HG03064 (cell line): ENCODE measurements around the gene SERPINA9.
"Not testable (repeated sequence)": the region's sequence is repeated elsewhere in the genome, so short reads cannot be mapped to it uniquely, and the experiment has no call there.

Experiments used
- ATAC-seq: cut with Tn5 transposase; IDR thresholded peaks from one replicate; pipeline ENCODE4 v1.9.1; 2021; ENCODE audit warnings: low read depth; ENCODE audit not compliant: unreplicated experiment

Gene SERPINA9, protein sequence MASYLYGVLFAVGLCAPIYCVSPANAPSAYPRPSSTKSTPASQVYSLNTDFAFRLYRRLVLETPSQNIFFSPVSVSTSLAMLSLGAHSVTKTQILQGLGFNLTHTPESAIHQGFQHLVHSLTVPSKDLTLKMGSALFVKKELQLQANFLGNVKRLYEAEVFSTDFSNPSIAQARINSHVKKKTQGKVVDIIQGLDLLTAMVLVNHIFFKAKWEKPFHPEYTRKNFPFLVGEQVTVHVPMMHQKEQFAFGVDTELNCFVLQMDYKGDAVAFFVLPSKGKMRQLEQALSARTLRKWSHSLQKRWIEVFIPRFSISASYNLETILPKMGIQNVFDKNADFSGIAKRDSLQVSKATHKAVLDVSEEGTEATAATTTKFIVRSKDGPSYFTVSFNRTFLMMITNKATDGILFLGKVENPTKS

DNA sequence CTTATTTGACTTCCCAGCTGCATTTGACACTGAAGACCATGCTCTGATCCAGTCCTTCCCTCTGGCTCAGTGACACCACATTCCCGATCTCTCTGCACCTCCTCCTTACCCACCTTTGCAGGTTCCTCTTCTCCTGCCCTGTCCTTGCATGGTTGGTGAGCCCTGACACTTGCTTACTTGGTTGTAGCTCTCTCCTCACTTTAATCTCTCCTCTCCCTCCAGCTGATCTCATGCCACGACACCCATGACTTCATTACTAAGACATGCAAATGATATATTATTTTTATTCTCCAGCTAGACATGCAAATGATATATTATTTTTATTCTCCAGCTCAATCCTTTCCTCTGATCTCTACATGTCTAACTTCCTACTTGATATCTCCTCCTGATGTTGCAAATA lies at the start of gene SERPINA9:
TSS of gene SERPINA9 (minus strand) at position 175 of the 400 bp plus-strand sequence. CDS start 6,357 bp downstream, outside the sequence.
- no peak for ATAC-seq

DNA sequence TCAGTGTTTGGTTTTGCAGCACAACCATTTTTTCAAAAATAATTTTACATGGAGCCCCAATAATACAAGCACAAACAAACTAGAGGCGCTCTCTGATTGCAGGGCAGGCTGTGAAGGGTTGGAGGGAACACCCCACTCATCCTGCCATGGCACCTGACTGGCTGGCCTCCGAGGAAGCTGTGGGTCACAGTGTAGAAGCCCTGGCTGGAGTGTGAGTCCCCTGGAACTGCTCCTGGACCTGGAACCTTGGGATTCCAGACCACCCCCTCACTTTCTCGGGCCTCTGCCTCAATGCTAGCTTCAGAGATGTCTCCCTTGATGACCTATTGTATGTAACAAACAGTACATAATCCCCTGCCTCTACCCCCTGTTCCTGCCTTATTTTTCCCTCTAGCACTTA lies 48.1 kb upstream of the SERPINA9 start:
- ATAC-seq: no peak

DNA sequence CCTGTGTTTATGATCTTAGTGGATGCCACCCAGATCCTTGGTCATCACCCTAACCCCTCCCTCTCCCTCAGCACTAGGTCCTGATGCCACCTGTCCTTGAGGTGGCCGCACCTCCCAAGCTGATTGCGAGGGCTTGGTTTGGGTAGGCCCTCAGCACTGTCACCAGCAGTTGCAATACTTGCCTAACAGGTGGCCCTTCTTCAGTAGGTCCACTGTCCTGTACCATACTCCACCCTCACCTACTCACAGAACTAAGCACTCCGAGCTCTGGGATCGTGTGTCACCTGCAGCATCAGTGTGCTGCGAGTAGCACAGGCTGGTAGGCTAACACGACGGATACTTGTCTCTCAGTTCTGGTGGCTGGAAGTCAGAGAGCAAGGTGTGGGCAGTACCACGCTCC lies 47.3 kb upstream of the SERPINA9 start:
- ATAC-seq: no peak

DNA sequence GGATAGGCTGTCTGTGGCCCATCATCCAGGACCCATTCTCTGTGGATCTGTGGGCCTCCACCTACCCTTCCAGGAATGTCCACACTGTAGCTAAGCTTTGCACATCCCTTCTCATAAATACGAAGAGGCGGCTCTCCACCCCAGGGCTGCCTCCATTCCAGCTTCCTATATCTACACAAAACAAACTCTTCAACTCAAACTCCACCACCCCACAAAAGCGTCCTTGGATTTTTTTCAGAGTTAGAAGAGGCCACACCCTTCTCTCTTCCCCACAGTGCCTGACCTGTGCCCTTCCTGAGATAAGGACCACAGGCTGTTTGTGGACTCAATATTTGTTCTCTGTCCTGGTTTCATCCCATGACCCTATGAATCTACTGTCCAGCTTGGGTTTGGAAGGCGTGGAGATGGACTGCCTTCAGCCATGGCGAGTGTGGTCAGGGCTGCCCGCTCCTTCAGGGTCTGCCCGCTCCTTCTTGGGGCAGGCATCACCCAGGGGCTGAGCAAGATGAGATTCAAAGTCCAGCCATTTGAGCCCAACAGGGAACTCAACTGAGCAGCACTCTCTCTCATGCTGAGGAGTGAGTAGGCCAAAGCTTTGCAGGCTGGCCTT lies 46.2 kb upstream of the SERPINA9 start:
- no peak for ATAC-seq

DNA sequence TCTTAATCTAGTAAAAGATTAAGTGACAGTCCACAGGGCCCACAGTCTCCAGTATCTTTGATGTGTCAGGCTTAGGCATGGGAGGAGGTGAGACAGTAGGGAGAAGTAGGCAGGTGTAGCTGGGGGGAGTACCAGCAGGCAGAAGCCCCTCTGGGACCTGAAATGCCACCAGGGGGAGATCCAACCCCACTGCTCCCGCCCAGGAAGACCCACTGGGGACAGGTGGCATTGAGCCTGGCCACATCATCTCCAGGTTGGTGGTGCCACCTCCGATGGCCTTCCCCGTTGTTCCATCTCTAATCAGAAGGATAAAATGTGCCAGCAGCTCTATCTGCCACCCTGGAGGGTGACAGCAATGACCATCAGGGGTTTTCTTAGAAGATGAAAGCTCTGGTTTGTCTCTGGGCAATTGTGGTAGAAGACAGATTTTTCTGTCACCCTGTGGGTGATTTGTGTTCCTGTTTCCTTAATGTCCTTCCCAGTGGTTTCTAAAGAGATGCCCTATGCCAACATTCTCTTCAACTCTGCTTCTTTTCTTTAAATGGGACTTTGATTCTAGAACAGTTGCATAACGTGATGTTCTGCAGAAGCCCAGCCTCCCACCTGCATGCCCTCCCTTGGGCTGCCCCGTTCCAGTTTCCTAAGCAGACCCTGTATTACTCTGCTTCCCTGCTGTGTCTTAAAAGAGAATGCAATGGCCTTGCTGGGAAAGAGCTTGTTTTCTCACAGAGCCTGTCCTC lies 45.5 kb upstream of the SERPINA9 start:
- no peak for ATAC-seq

DNA sequence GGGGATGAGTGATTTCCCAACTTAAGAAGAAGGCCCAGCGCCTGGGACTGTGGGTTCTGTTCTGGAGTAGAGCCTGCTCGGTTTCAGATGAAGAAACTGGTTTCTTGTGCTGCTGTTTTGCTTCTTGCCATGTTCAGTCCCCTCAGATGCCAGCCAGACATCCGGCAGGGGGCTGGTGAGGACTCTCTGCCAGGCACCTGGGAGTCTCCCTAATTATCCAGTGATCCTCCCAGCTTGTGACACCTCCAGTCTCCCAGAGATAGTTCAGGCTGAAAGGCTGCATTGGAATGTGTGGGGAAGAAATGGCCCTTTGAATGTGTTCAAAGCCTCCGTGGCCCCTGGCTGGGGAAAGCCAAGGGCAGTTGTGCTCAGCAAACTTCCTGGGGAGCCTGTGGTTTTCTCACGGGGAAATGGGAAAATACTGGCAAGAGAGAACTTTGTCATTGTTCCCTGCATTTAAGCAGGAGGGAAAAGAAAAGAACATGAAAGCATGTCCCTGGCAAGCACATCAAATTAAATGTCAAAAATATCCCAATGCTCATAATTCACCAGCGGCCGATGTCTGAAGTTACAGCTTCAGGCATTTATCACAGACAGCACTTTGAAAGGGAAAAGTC lies 41.8 kb upstream of the SERPINA9 start:
- ATAC-seq: no peak

DNA sequence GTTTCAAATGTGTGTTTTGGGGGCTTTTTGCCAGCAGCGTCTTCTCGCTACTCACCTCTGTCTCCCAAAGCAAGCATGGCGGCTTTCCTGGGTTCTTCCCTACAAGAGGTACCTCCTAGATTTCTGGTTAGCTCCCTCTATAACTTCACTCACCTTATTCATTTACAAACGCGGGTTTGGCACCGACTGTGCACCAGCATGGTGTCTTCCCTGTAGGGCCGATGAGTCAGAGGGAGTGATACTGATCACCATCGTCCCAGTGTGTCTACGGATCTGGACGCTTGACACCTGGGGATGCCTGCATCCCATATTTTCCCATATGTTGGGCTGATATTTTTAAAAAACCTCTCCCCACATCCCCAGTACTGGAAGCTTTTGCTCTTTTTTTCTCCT lies 41.2 kb upstream of the SERPINA9 start:
- no peak for ATAC-seq

DNA sequence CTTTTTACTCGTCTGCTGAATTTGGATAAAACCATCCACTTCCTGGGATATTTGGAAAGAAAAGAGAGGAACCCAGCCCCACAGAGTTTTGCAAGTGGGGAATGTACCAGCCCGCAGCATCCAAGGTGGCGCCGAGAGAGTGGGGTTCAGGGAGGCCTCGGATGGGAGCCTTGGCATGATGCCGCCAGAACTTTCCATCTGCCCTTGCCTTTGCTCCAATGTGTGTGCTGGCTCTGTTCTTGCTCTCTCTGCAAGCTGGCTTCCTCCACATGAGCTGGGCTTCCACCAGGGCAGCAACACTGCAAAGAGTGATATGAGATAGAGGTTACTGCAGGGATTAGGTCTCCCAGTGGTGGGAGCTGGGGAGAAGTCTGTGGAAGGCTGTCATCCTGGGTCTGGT lies 39.9 kb upstream of the SERPINA9 start:
- no peak for ATAC-seq

DNA sequence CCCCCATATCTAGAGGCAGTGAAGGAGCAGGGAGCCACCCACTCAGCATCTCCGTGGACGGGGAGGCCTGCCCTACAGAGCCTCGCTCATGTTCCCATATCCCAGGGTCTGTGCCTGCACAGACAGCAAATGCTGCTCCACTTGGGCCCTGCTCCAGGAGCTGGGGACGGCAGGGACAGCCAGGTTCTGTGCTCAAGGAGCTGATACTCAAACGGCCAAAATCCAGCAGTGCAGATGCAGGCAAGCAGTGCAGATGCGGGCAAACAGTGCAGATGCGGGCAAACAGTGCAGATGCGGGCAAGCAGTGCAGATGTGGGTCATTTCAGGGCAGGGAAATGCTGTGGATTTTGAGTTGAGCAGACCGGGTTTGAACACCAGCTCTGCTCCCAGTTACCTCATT lies 39.4 kb upstream of the SERPINA9 start:
- ATAC-seq: no peak

DNA sequence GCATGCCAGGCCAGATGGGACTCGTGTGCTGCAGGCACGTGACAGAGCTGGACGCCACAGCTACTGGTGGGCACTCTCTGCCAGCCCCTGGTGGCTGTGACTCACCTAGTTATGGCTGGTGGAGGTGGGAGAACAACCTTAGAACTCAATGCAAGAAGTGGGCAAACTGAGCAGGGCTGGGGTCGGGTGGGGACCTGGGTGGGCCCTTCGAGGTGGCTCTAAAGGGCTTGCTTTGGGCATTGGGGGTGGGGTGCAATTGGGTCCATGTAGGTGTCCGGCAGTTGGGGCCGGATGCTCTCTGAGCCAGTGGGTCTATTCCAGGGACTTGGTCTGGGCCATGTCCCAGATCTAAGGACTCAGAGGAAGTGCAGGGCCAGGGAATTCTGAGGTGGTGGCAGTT lies 38.4 kb upstream of the SERPINA9 start:
- no peak for ATAC-seq

DNA sequence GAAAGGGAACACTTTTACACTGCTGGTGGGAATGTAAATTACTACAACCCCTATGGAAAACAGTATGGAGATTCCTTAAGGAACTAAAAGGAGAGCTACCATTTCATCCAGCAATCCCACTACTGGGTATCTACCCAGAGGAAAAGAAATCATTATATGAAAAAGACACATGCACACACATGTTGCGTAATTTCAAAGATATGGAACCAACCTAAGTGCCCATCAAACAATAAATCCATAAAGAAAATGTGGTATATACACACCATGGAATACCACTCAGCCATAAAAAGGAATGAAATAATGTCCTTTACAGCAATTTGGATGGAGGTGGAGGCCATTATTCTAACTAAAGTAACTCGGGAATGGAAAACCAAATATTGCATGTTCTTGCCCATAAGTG lies 34.5 kb upstream of the SERPINA9 start:
- ATAC-seq: not testable (repeated sequence)

DNA sequence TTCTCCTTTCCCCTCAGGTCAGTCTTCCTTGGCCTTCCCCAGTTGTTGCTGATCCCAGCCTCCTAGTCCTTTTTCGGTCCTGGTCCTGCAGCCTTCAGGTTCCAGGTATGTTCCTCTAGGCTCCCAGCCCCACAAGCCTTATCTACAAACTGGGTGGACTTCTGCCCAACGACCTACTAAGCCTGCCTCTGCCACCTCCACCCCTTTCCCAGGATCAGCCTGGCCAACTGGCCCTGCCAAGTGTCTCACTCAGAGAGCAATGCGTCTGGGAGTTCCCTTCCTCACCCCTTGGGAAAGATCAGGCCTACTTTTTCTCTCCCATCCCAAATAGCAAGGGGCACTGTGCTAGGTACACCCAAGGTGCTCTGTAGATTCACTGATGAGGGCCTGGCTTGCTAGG lies 33.4 kb upstream of the SERPINA9 start, which contains the start of gene SERPINA12:
TSS of gene SERPINA12 (minus strand) at position 114 of the 400 bp plus-strand sequence. CDS start 11,072 bp downstream, outside the sequence.
- no peak for ATAC-seq

DNA sequence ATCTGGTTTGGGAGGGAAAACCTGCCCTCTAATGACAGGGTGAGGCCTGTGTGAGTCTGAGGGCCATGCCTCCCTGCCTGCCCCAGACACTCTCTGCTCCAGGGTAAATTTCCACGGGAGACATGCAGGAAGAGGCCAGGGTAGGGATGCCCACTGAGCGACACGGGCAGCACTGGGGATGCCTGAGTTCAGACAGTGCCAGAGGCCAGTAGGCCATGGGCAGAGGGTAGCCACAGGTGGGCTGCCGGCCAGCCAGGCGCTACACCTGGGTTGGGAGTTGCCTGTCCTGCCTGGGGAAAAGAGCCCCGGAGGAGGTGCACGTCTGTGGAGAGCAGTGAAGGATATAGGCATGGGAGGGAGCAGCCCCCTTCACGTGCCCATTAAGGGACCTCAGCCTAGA lies 29.6 kb upstream of the SERPINA9 start:
- no peak for ATAC-seq

DNA sequence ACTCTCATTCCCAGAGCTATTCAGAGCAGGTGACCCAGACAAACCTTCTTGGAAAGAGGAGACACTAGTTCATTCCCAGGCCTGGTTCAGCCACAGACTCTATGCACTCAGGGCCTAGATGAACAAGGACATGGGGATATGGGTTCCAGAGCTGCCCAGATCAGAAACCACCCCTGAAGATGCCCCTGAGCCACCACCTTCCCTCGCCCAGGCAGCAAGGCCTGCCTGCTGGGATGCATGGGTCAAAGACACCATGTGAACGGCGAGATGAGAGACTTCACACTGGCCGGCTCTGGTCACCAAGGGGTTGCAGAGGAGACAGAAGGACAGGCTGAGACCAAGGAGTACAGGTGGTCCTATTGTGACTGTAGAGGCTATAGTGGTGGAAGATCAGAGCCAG lies 29.2 kb upstream of the SERPINA9 start:
- ATAC-seq: no peak

DNA sequence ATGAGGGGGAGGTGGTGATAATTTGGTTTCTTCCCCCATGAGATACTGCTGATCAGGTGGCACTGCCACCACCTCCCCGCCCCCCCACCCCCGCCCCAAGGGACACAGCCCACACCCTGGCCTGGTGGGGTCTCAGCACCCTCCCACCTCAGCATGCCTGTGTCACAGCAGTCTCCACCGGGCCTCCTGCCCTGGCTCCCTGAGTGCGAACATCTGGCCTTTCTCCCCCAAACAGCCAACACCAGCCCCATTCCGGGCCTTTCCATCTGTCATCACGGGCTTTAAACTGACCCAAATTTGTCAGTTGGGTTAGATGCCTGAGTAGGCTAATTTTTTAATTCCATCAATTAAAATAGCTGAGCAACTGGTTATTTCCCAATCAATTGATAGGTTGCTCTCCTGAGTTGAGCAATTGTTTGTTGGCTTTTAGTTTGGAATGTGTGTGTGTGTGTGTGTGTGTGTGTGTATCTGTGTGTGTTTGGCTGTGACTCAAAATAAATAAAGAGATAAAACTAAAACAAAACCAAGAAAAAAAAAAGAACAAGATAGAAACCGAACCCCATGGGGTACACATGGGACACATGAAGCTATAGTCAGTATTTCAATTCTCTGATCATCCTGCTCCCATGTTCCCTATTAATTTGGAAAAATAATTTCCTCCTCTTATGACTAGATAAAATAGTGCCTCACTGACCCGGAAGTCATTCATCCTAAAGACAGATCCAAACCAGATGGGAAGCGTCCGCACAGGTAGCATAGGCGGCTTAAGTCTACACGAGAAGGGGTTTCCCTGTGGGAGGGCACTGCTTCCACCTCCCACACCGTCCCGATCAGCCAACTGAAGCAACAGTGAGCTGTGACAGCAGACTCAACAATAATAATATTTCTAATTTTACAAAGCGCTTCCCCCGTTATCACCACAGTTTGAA lies 25.9 kb upstream of the SERPINA9 start:
- ATAC-seq: no peak

DNA sequence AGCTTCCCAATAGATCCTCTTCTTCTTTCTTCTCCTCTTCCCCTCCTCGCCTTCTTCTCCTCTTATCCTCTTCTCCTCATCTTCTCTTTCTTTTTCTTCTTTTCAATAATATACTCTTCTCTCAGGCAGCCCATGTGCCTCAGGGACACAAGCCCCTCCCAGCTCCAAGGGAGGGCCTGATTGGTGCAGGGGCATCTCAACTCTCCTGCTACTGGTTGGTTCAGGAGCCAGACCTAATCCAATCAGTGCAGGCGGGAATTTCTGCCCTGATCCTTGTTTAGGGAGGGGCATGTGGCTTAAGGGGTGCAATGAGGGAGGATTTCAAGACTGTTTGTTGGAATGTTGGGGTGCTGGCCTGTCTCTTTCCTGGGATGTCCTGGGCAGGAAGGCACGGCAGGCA lies 24.3 kb upstream of the SERPINA9 start:
- ATAC-seq: no peak

DNA sequence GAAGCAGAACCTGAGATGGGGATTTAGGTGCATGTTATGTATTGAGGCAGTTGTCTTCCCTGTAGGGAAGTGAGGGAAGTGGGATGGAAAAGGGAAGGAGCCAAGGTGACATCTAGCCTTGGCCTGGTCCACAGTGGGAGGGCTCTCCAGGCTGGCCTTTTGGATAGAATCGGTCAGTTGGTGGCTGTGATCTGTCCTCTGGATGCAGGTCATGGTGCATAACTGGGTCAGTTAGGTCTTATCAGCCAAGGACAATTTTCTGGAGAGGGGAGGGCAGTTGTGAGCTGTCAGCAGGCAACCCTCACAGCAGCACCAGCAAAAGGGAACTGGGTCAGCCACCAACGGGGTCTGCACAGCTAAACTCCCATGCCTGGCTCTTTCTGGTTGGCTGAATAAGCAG lies 23.7 kb upstream of the SERPINA9 start:
- ATAC-seq: no peak

DNA sequence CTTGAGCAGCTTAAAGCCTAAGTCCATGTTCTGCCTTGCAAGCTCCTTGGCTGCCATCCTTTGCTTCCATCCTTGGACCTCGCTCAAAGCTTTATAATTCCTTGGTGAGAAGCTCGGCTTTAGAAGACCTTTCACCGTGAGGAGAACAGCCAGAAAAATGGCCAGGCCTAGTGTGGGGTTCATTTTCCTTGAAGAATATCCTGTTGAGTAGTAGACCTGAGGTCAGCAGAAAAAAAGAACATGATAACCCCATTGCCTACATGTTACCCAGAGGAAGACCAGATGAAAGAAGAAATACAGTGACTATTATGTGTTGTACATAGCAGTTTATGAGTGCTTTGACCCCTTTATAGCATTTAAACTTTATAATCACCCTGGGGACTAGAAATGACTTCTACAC lies 22.2 kb upstream of the SERPINA9 start:
- ATAC-seq: no peak

DNA sequence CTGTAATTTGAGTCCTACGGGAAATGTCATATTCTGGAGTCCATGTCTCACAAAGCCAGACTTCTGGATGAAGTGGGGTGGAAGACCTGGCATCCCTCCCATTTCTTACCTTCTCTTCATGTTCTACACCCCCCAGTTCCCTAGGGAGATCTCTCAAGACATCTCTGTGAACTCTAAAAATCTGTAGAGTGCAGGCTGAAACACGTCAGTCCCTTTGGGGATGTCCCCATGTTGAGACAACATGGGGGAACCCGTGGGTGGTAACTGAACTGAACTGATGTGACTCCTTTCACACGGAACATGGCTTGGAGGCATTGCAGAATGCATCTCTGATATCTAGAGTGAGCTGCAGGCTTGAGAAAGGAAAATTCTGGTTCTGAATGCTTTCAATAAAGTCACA lies 18.1 kb upstream of the SERPINA9 start:
- no peak for ATAC-seq

DNA sequence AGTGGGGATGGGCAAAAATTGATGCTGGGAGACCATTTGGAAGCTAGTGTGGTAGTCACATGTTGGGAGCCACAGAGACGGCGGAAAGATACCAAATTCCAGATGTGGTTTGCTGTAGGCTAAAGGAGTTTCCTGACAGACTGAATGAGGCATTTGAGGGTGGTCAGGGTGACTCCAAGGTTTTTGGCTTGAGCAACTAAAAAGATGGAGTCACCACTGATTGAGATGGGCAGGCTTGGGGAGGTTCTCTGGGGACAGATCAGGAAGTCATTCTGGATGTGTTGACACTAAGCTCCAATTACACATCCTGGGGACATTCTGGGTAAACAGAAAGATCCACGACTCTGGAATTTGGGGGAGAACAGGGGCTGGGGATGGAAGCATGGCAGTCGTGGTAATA lies 15.5 kb upstream of the SERPINA9 start:
- no peak for ATAC-seq
